GM12892 (cell line): ENCODE measurements around the gene KRTAP20-2.

Experiments
- POLR2A ChIP-seq: IDR thresholded peaks from 2 replicates; pipeline ENCODE4 v1.6.1; 2011; ENCODE audit warnings: low read depth, low read length, control low read depth
- POLR2AphosphoS5 ChIP-seq: IDR thresholded peaks from 2 replicates; pipeline ENCODE4 v1.6.1; 2011; ENCODE audit warnings: low read depth, low read length, control low read depth
- TAF1 ChIP-seq: IDR thresholded peaks from 2 replicates; pipeline ENCODE4 v1.6.1; 2011; ENCODE audit warnings: low read depth, mild to moderate bottlenecking, control low read depth, low read length, borderline replicate concordance

DNA sequence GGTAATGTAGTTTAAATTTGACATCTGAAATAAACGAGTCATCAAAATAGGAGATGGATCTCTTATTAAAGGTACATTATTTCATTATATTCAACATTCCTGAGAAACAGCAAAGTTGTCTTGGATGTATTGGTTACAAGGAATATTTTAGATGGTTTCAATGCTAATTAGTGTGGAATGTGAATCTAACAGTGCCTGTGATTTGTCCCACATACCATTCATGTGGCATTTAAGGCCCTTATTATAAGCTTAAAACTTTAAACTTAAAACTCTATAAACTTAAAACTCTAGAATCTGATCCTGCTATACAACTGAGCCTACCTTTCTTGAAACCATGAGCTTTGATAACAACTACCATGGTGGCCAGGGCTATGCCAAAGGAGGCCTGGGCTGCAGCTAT lies 34.2 kb upstream of the KRTAP20-2 start, which contains the start of gene KRTAP22-1:
- TF ChIP-seq POLR2AphosphoS5 (no peak), POLR2A (no peak), TAF1 (no peak)
